Measurements from ENCODE around the gene MAP1LC3B2. TPM values are rescaled to one million over a fixed set of nuclear protein-coding genes. Genes with fewer than 3 reads are reported as not detected.

MAP1LC3B2 gene
- total and polyA plus RNA-seq, 2 experiments from 2014 or later = 3.3 TPM; not detected in 1

DNA sequence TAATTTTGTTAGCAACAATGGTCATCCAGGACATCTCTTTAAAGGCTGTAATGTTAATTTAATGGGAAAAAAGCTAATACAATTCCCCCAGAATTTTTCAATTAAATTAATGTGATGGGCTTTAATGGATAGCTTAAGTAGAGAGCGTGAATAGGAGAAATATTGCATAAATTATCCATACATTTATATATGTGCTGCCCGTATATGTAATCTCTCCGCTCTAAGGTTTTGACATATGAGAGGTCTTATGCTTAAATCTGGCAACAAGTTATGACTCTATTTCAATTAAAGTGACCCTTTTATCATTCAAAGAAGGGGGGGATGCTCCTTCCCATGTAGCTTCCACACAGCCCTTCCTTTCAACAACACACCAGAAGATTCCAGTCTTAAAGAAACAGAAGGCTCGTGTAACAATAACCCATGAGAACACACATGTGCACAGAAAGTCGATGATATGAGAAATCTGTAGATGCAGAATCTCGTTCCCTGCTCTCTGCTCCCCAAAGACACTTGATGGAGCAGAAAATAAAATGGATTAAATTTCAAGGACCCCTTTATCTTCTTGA is 24.0 kb downstream of the MAP1LC3B2 start:
- no peaks in the 10 kb centered on the region for H3K36me3 ChIP-seq (replicated peaks; ENCODE audit: insufficient read depth, low read depth)
- WGBS (ENCODE audit: low lambda C conversion rate, missing lambda C conversion rate) = 72% methylated on average over 6 of the region's 6 CpGs

GRCh38 chr12:116587270-116587669 is 28.1 kb downstream of the MAP1LC3B2 start:
- no peaks in the 10 kb centered on the region for H3K9me3 ChIP-seq (ENCODE audit: low read depth)
- WGBS (ENCODE audit: low lambda C conversion rate, missing lambda C conversion rate) = 68% methylated on average over 2 of the region's 2 CpGs
- H3K9me2 ChIP-seq (replicated peaks; ENCODE audit: insufficient read depth) = no peaks in the 10 kb centered on the region
- H3K27ac ChIP-seq = no peak overlapping the region
- no peaks in the 10 kb centered on the region for H3K27me3 ChIP-seq
- no peaks in the 10 kb centered on the region for H3K79me2 ChIP-seq
- H4K20me1 ChIP-seq (ENCODE audit: insufficient read depth, poor library complexity, severe bottlenecking) = no peaks in the 10 kb centered on the region
- H3K4me1 ChIP-seq (ENCODE audit: insufficient read depth) = peaks cover 4% of the 10 kb centered on the region
- H3K4me3 ChIP-seq = no peak overlapping the region
- no peak overlapping the region for H3K4me2 ChIP-seq
- H3K36me3 ChIP-seq (replicated peaks; ENCODE audit: insufficient read depth, low read depth) = no peaks in the 10 kb centered on the region
- H2AFZ ChIP-seq = no peak overlapping the region
- no peak for DNase-seq (ENCODE audit: low spot score)
- TF ChIP-seq CTCF (IDR thresholded peaks at IDR 0.05; ENCODE audit: poor library complexity) = no peak
- no peak for TF ChIP-seq EZH2phosphoT487 (IDR thresholded peaks at IDR 0.05; ENCODE audit: low read depth, severe bottlenecking, unreplicated experiment)
- no peak for TF ChIP-seq EZH2 (IDR thresholded peaks at IDR 0.05; ENCODE audit: borderline replicate concordance)

More for the DNA sequence above, 24.0 kb downstream of the MAP1LC3B2 start:
- no peak overlapping the region for H3K4me3 ChIP-seq
- H4K20me1 ChIP-seq (ENCODE audit: insufficient read depth, poor library complexity, severe bottlenecking) = no peaks in the 10 kb centered on the region
- H3K4me1 ChIP-seq (ENCODE audit: insufficient read depth) = no peaks in the 10 kb centered on the region
- TF ChIP-seq EZH2phosphoT487 (IDR thresholded peaks at IDR 0.05; ENCODE audit: low read depth, severe bottlenecking, unreplicated experiment) (no peak), EZH2 (IDR thresholded peaks at IDR 0.05; ENCODE audit: borderline replicate concordance) (no peak), CTCF (IDR thresholded peaks at IDR 0.05; ENCODE audit: poor library complexity) (no peak)
- no peaks in the 10 kb centered on the region for H3K9me3 ChIP-seq (ENCODE audit: low read depth)
- no peak overlapping the region for H3K4me2 ChIP-seq
- H3K9me2 ChIP-seq (replicated peaks; ENCODE audit: insufficient read depth) = no peaks in the 10 kb centered on the region
- no peak overlapping the region for H2AFZ ChIP-seq
- H3K79me2 ChIP-seq = no peaks in the 10 kb centered on the region
- no peak overlapping the region for H3K27ac ChIP-seq
- DNase-seq (ENCODE audit: low spot score) = no peak
- no peaks in the 10 kb centered on the region for H3K27me3 ChIP-seq

GRCh38 chr12:116588390-116589028 is 29.3 kb downstream of the MAP1LC3B2 start:
- TF ChIP-seq CTCF (IDR thresholded peaks at IDR 0.05; ENCODE audit: poor library complexity) (no peak), EZH2 (IDR thresholded peaks at IDR 0.05; ENCODE audit: borderline replicate concordance) (no peak)
- 98% methylated on average over 5 of the region's 5 CpGs for WGBS (ENCODE audit: low lambda C conversion rate, missing lambda C conversion rate)
- H3K27me3 ChIP-seq = no peaks in the 10 kb centered on the region

More at GRCh38 chr12:116588390-116589028, 29.3 kb downstream of the MAP1LC3B2 start:
- H3K4me1 ChIP-seq (ENCODE audit: insufficient read depth) = peaks cover 12% of the 10 kb centered on the region
- H3K9me2 ChIP-seq (replicated peaks; ENCODE audit: insufficient read depth) = no peaks in the 10 kb centered on the region
- H3K4me2 ChIP-seq = no peak overlapping the region
- H2AFZ ChIP-seq = no peak overlapping the region
- H3K36me3 ChIP-seq (replicated peaks; ENCODE audit: insufficient read depth, low read depth) = no peaks in the 10 kb centered on the region
- no peak for DNase-seq (ENCODE audit: low spot score)
- H3K9me3 ChIP-seq (ENCODE audit: low read depth) = no peaks in the 10 kb centered on the region
- H4K20me1 ChIP-seq (ENCODE audit: insufficient read depth, poor library complexity, severe bottlenecking) = no peaks in the 10 kb centered on the region
- H3K79me2 ChIP-seq = no peaks in the 10 kb centered on the region
- H3K27ac ChIP-seq = no peak overlapping the region
- H3K4me3 ChIP-seq = no peak overlapping the region

Measured in hepatocyte (in vitro differentiated cells).